HCT116 (cell line): ENCODE data around the gene MADCAM1.

ENCODE experiments used
- ZNF274 ChIP-seq: fragments of 200-500 bp; sonication (Bioruptor generic); IDR thresholded peaks from 2 replicates; pipeline ENCODE4 v1.6.1; 2014; ENCODE audit warnings: mild to moderate bottlenecking, low read depth, low read length, inconsistent platforms
- TF ChIP-seq, protein P1 (sequence below), 3 experiments: fragments of 200-600 bp in 1 of 3; sonication (generic) in 1 of 3; IDR thresholded peaks in 2 of 3; conservative IDR thresholded peaks in 1 of 3; 2 replicates each; pipeline ENCODE4 v1.5.1; 2012 to 2017; ENCODE audit warnings: low read depth in 2 of 3, low read length in 2 of 3, antibody characterized with exemption in 1 of 3, borderline replicate concordance in 1 of 3, control low read depth in 1 of 3, mild to moderate bottlenecking in 1 of 3, mixed read lengths in 1 of 3, mixed run types in 1 of 3, moderate library complexity in 1 of 3; ENCODE audit not compliant: insufficient read depth in 1 of 3

DNA sequence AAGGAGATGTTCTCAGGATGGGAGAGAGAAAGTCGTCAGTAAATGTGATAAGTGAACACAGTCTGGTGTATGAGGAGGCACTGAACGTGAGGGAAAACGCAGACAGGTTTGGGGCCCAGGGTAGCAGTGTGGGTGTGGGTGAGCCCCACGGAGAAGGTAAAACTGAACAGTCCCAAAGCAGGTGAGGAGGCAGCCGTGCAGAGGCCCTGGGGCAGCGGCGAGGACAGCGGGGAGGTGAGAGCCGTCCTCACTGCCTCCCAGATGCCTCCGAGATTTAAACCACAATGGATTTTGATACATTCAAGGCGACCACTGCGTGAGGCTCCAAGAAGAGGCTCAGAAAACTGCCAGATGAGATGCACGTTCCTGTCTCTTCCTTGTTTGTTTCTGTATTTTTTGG, 20.9 kb upstream of the MADCAM1 start:
- TF ChIP-seq ZNF274 = no peak
- TF ChIP-seq, protein P1, sequence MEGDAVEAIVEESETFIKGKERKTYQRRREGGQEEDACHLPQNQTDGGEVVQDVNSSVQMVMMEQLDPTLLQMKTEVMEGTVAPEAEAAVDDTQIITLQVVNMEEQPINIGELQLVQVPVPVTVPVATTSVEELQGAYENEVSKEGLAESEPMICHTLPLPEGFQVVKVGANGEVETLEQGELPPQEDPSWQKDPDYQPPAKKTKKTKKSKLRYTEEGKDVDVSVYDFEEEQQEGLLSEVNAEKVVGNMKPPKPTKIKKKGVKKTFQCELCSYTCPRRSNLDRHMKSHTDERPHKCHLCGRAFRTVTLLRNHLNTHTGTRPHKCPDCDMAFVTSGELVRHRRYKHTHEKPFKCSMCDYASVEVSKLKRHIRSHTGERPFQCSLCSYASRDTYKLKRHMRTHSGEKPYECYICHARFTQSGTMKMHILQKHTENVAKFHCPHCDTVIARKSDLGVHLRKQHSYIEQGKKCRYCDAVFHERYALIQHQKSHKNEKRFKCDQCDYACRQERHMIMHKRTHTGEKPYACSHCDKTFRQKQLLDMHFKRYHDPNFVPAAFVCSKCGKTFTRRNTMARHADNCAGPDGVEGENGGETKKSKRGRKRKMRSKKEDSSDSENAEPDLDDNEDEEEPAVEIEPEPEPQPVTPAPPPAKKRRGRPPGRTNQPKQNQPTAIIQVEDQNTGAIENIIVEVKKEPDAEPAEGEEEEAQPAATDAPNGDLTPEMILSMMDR (IDR thresholded peaks at IDR 0.05 in 2 of 3, conservative IDR thresholded peaks at IDR 0.05 in 1 of 3; ENCODE audit: borderline replicate concordance in 1 of 3, insufficient read depth in 1 of 3, low read depth in 2 of 3, low read length in 2 of 3) = no peak
